ENCODE measurements around the gene TMPRSS15. TPM values are rescaled to one million over a fixed set of nuclear protein-coding genes. Genes with fewer than 3 reads are reported as not detected.
A peak's percentile ranks its signal among the peaks of the same experiment; 100 is the strongest.

TMPRSS15 gene
- total RNA-seq, 2 donors from 2014 or later: not detected

DNA sequence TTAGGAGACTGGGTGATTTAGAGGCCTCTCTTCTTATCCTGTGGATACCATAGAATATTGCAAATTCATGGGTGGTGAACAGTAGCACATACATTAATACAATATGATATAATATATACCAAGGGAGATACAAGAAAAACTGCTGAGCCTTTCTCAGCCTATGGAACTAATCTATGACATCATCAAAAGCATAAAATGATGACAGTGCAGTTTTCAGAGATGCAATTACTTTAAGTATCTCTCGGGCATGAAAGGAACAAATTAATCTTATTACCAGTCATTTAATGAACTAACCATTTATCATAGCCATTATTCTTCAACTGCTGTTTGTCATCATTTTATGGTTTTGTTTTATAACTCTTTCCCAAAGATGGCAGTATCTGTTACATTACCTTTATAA is 155.4 kb downstream of the TMPRSS15 start:
- no peak overlapping the region for H3K4me3 ChIP-seq
- intact Hi-C loops (cut with DNase I): no loop called here
- WGBS, 2 donors: 47 to 48% methylated on average over 1 of the region's 1 CpG
- no peak for TF ChIP-seq POLR2A (IDR thresholded peaks at IDR 0.05)
- TF ChIP-seq, protein P1, sequence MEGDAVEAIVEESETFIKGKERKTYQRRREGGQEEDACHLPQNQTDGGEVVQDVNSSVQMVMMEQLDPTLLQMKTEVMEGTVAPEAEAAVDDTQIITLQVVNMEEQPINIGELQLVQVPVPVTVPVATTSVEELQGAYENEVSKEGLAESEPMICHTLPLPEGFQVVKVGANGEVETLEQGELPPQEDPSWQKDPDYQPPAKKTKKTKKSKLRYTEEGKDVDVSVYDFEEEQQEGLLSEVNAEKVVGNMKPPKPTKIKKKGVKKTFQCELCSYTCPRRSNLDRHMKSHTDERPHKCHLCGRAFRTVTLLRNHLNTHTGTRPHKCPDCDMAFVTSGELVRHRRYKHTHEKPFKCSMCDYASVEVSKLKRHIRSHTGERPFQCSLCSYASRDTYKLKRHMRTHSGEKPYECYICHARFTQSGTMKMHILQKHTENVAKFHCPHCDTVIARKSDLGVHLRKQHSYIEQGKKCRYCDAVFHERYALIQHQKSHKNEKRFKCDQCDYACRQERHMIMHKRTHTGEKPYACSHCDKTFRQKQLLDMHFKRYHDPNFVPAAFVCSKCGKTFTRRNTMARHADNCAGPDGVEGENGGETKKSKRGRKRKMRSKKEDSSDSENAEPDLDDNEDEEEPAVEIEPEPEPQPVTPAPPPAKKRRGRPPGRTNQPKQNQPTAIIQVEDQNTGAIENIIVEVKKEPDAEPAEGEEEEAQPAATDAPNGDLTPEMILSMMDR (IDR thresholded peaks at IDR 0.05): no peak
- DNase-seq (no peak), ATAC-seq (no peak)
- H3K9me3 ChIP-seq: no peaks in the 10 kb centered on the region
- peaks cover 16% of the 10 kb centered on the region for H3K4me1 ChIP-seq
- no peak overlapping the region for H3K27ac ChIP-seq
- H3K36me3 ChIP-seq (replicated peaks in 1 of 2; ENCODE audit: insufficient read depth in 1 of 2, low read depth in 2 of 2): no peaks in the 10 kb centered on the region
- H3K27me3 ChIP-seq: no peaks in the 10 kb centered on the region

DNA sequence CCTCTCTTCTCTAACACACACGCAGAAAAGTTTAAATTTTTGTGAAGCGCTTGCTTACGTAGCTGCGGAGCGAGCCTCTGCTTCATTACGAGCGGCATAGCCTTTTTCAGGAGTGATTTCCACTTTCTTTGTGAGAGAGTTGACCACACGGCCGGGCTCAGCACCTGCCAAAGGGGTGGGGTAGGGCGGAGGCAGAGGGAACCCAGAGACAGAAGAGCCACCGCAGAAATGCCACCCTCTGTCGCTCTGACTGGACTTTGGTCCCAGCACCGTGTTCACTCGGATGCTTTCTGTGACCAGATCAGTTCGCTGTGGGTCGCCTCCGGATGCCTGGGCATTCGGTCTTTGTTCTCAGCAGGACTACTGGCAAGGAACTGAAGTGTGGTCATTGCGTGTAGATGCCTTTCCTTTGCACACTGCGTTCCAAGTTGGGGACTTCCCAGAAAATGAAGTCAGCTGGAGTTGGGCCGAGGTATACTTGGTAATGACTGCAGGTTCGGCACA is 158.1 kb downstream of the TMPRSS15 start:
- H3K4me3 ChIP-seq: no peak overlapping the region
- H3K4me1 ChIP-seq: peaks cover 16% of the 10 kb centered on the region
- H3K9me3 ChIP-seq: no peaks in the 10 kb centered on the region
- H3K36me3 ChIP-seq (replicated peaks in 1 of 2; ENCODE audit: insufficient read depth in 1 of 2, low read depth in 2 of 2): no peaks in the 10 kb centered on the region
- H3K27ac ChIP-seq: no peak overlapping the region
- ATAC-seq: peak; percentile 27
- TF ChIP-seq, protein P1 (IDR thresholded peaks at IDR 0.05): no peak
- TF ChIP-seq POLR2A (IDR thresholded peaks at IDR 0.05): no peak
- intact Hi-C loops (cut with DNase I): no loop called here
- no peak for DNase-seq
- 6 to 7% methylated on average over 13 to 22 of the region's 22 CpGs for WGBS, 2 donors
- H3K27me3 ChIP-seq: no peaks in the 10 kb centered on the region

DNA sequence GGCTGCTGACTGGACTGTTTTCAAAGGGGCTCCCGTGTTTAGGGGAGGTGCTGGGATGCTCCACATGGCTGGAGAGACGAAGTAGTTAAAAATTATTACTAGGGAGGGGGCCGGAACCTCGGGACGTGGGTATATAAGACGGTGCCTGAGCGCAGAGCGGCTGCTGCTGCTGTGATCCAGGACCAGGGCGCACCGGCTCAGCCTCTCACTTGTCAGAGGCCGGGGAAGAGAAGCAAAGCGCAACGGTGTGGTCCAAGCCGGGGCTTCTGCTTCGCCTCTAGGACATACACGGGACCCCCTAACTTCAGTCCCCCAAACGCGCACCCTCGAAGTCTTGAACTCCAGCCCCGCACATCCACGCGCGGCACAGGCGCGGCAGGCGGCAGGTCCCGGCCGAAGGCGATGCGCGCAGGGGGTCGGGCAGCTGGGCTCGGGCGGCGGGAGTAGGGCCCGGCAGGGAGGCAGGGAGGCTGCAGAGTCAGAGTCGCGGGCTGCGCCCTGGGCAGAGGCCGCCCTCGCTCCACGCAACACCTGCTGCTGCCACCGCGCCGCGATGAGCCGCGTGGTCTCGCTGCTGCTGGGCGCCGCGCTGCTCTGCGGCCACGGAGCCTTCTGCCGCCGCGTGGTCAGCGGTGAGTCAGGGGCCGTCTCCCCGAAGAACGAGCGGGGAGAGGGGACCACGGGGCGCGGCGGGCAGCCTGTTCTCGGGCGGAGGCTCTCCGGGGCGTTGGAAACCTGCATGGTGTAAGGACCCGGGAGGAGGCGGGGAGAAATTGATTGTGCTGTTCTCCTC is 158.7 kb downstream of the TMPRSS15 start, which contains the start of gene CHODL:
Gene CHODL, plus strand, starts transcription at position 163 of the 793 bp plus-strand sequence. Its CDS starts 391 bp downstream, at position 554.
- TF ChIP-seq, protein P1 (IDR thresholded peaks at IDR 0.05): no peak
- no peak for TF ChIP-seq POLR2A (IDR thresholded peaks at IDR 0.05)
- Histone ChIP-seq H3K27me3 (no peaks in the 10 kb centered on the region), H3K4me1 (peaks cover 16% of the 10 kb centered on the region), H3K27ac (no peak within 1 kb of the TSS), H3K36me3 (replicated peaks in 1 of 2; ENCODE audit: insufficient read depth in 1 of 2, low read depth in 2 of 2) (no peaks in the 10 kb centered on the region), H3K4me3 (no peak within 1 kb of the TSS), H3K9me3 (no peaks in the 10 kb centered on the region)
- DNase-seq (no peak), ATAC-seq (no peak)
- WGBS, 2 donors: 2 to 3% methylated on average over 29 to 72 of the region's 72 CpGs
- intact Hi-C loops (cut with DNase I): no loop called here

DNA sequence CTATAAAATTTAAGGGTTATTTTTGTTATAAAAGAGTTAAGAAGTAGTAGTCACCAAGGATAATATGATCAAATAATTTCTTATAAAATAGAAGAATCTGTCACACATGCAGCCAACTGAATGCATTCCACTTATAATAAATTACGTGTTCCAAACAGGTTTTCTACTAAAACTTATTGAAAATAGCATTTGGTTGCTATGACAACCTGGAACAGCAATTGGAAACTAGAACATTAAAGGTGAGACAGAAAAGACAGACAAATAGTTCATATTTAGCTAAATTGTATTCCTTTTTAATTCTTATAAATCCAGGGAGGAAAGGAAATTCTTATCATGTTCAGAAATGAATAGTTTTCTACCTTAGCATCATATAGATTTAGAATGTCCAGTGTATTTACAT is 168.0 kb downstream of the TMPRSS15 start:
- ATAC-seq (no peak), DNase-seq (no peak)
- intact Hi-C loops (cut with DNase I): no loop called here
- no peak for TF ChIP-seq POLR2A (IDR thresholded peaks at IDR 0.05)
- TF ChIP-seq, protein P1 (IDR thresholded peaks at IDR 0.05): no peak
- Histone ChIP-seq H3K9me3 (no peaks in the 10 kb centered on the region), H3K27ac (no peak overlapping the region), H3K4me3 (no peak overlapping the region), H3K36me3 (replicated peaks in 1 of 2; ENCODE audit: insufficient read depth in 1 of 2, low read depth in 2 of 2) (no peaks in the 10 kb centered on the region), H3K27me3 (no peaks in the 10 kb centered on the region), H3K4me1 (no peaks in the 10 kb centered on the region)
- 20 to 46% methylated on average over 1 of the region's 1 CpG for WGBS, 2 donors
